ENCODE data around the gene MMP11. TPM values are rescaled to one million over a fixed set of nuclear protein-coding genes. Genes with fewer than 3 reads are reported as not detected.

The MMP11 gene
- total RNA-seq, 1 experiment from 2014 or later, result 7.4 TPM

DNA sequence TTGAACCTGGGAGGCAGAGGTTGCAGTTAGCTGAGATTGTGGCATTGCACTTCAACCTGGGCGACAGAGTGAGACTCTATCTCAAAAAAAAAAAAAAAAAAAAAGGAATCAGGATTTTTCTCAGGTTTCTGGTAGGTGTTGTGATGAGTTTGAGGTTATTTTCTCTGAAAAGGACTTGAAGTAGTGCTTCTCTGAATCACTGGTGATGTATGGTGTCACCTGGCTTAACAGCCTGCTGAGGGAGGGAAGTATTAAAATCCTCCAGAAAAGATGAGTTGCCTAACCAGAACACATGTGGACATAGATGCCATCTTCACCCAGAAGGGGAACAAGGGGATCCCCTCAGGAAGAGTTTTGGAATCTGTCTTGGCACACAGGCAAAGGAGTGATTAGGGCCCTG, 34.2 kb downstream of the MMP11 start:
- peaks cover 32 to 35% of the 10 kb centered on the region in 2 experiments for H3K36me3 ChIP-seq (ENCODE audit: control insufficient read depth in 1 of 2, insufficient read depth in 2 of 2, low read length in 2 of 2)
- TF ChIP-seq POLR2AphosphoS5 (IDR thresholded peaks at IDR 0.05; ENCODE audit: low read depth, low read length), result no peak
- TF ChIP-seq EZH2phosphoT487 (IDR thresholded peaks at IDR 0.05; ENCODE audit: borderline replicate concordance), result no peak
- TF ChIP-seq, protein P1, sequence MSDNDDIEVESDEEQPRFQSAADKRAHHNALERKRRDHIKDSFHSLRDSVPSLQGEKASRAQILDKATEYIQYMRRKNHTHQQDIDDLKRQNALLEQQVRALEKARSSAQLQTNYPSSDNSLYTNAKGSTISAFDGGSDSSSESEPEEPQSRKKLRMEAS (IDR thresholded peaks at IDR 0.05), result no peak
- TF ChIP-seq POLR2A (IDR thresholded peaks at IDR 0.05; ENCODE audit: borderline replicate concordance, extremely low read depth, insufficient read depth, insufficient read length), result no peak
- TF ChIP-seq, protein P2, sequence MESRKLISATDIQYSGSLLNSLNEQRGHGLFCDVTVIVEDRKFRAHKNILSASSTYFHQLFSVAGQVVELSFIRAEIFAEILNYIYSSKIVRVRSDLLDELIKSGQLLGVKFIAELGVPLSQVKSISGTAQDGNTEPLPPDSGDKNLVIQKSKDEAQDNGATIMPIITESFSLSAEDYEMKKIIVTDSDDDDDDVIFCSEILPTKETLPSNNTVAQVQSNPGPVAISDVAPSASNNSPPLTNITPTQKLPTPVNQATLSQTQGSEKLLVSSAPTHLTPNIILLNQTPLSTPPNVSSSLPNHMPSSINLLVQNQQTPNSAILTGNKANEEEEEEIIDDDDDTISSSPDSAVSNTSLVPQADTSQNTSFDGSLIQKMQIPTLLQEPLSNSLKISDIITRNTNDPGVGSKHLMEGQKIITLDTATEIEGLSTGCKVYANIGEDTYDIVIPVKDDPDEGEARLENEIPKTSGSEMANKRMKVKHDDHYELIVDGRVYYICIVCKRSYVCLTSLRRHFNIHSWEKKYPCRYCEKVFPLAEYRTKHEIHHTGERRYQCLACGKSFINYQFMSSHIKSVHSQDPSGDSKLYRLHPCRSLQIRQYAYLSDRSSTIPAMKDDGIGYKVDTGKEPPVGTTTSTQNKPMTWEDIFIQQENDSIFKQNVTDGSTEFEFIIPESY (IDR thresholded peaks at IDR 0.05; ENCODE audit: extremely low read depth, insufficient replicate concordance, low read length), result no peak
- no peak overlapping the region for H2AFZ ChIP-seq (ENCODE audit: low read depth, low read length, poor library complexity, severe bottlenecking)
- ATAC-seq (no peak), DNase-seq (ENCODE audit: low read depth, low spot score) (no peak)
- H4K20me1 ChIP-seq (ENCODE audit: insufficient read depth), result no peaks in the 10 kb centered on the region
- POLR2A ChIA-PET, result no interaction called here
- no TSS peak for BruUV-seq (replicated peaks)
- no peak overlapping the region for H3K4me3 ChIP-seq (replicated peaks in 1 of 2; ENCODE audit: low read depth in 1 of 2, low read length in 2 of 2)
- RAD21 ChIA-PET (ENCODE audit: low non-redundant PET in 1 of 2, low total read pairs in 2 of 2, uncharacterized antibody in 2 of 2, unreplicated experiment in 2 of 2), result no interaction called here
- no peak overlapping the region for H3K9ac ChIP-seq (ENCODE audit: low read length)
- no peaks in the 10 kb centered on the region for H3K9me3 ChIP-seq (ENCODE audit: control insufficient read depth in 1 of 2, insufficient read depth in 1 of 2, low read depth in 1 of 2, low read length in 2 of 2)
- CTCF ChIA-PET, result no interaction called here
- no peaks in the 10 kb centered on the region for H3K9me2 ChIP-seq (ENCODE audit: insufficient read depth)
- no peaks in the 10 kb centered on the region for H3K79me2 ChIP-seq (ENCODE audit: insufficient read depth, low read length)
- H3K27me3 ChIP-seq (ENCODE audit: insufficient read depth, low read length), result no peaks in the 10 kb centered on the region
- no peak overlapping the region for H3K27ac ChIP-seq (ENCODE audit: low read depth, low read length)
- intact Hi-C loops (cut with micrococcal nuclease), result no loop called here
- H3K4me1 ChIP-seq (ENCODE audit: control insufficient read depth in 1 of 2, insufficient read depth in 2 of 2, low read length in 2 of 2), result no peaks in the 10 kb centered on the region
- H3K4me2 ChIP-seq (ENCODE audit: low read length), result no peak overlapping the region

DNA sequence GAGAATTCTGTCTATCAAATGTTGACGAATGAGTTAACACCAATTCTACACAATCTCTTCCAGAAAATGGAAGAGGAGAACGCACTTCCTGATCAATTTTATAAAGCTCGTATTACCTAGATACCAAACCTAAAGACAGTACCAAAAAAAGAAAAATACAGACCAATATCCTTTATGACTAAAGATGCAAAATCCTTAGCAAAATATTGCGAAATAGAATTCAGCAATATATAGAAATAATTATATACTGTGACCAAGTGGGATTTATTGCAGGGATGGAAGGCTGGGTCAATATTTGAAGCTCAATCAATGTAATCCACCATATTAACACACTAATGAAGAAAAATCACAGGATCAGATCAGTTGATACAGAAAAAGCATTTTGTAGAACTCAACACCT, 39.7 kb downstream of the MMP11 start:
- DNase-seq (ENCODE audit: low read depth, low spot score), result no peak
- Histone ChIP-seq H3K36me3 (ENCODE audit: control insufficient read depth in 1 of 2, insufficient read depth in 2 of 2, low read length in 2 of 2) (peaks cover 8 to 13% of the 10 kb centered on the region in 2 experiments; a peak in 3 of 4 replicates), H3K4me2 (ENCODE audit: low read length) (no peak overlapping the region), H3K27me3 (ENCODE audit: insufficient read depth, low read length) (no peaks in the 10 kb centered on the region), H3K27ac (ENCODE audit: low read depth, low read length) (no peak overlapping the region), H3K4me3 (replicated peaks in 1 of 2; ENCODE audit: low read depth in 1 of 2, low read length in 2 of 2) (no peak overlapping the region), H3K9ac (ENCODE audit: low read length) (no peak overlapping the region), H3K4me1 (ENCODE audit: control insufficient read depth in 1 of 2, insufficient read depth in 2 of 2, low read length in 2 of 2) (no peaks in the 10 kb centered on the region), H2AFZ (ENCODE audit: low read depth, low read length, poor library complexity, severe bottlenecking) (no peak overlapping the region), H3K9me3 (ENCODE audit: control insufficient read depth in 1 of 2, insufficient read depth in 1 of 2, low read depth in 1 of 2, low read length in 2 of 2) (no peaks in the 10 kb centered on the region), H4K20me1 (ENCODE audit: insufficient read depth) (no peaks in the 10 kb centered on the region), H3K9me2 (ENCODE audit: insufficient read depth) (no peaks in the 10 kb centered on the region), H3K79me2 (ENCODE audit: insufficient read depth, low read length) (no peaks in the 10 kb centered on the region)
- RAD21 ChIA-PET (ENCODE audit: low non-redundant PET in 1 of 2, low total read pairs in 2 of 2, uncharacterized antibody in 2 of 2, unreplicated experiment in 2 of 2), result no interaction called here
- no peak for ATAC-seq
- intact Hi-C loops (cut with micrococcal nuclease), result no loop called here
- CTCF ChIA-PET, result no interaction called here
- BruUV-seq (replicated peaks), result no TSS peak
- POLR2A ChIA-PET, result no interaction called here
- TF ChIP-seq, protein P1 (IDR thresholded peaks at IDR 0.05), result no peak
- TF ChIP-seq, protein P3, sequence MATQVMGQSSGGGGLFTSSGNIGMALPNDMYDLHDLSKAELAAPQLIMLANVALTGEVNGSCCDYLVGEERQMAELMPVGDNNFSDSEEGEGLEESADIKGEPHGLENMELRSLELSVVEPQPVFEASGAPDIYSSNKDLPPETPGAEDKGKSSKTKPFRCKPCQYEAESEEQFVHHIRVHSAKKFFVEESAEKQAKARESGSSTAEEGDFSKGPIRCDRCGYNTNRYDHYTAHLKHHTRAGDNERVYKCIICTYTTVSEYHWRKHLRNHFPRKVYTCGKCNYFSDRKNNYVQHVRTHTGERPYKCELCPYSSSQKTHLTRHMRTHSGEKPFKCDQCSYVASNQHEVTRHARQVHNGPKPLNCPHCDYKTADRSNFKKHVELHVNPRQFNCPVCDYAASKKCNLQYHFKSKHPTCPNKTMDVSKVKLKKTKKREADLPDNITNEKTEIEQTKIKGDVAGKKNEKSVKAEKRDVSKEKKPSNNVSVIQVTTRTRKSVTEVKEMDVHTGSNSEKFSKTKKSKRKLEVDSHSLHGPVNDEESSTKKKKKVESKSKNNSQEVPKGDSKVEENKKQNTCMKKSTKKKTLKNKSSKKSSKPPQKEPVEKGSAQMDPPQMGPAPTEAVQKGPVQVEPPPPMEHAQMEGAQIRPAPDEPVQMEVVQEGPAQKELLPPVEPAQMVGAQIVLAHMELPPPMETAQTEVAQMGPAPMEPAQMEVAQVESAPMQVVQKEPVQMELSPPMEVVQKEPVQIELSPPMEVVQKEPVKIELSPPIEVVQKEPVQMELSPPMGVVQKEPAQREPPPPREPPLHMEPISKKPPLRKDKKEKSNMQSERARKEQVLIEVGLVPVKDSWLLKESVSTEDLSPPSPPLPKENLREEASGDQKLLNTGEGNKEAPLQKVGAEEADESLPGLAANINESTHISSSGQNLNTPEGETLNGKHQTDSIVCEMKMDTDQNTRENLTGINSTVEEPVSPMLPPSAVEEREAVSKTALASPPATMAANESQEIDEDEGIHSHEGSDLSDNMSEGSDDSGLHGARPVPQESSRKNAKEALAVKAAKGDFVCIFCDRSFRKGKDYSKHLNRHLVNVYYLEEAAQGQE (IDR thresholded peaks at IDR 0.05; ENCODE audit: low read depth), result no peak
- TF ChIP-seq SP1 (IDR thresholded peaks at IDR 0.05; ENCODE audit: low read depth) (no peak), SIN3A (IDR thresholded peaks at IDR 0.05; ENCODE audit: low read depth) (no peak), FOSL1 (IDR thresholded peaks at IDR 0.05; ENCODE audit: low read depth) (no peak), EGR1 (IDR thresholded peaks at IDR 0.05; ENCODE audit: low read depth) (no peak), JUND (IDR thresholded peaks at IDR 0.05) (no peak), CEBPB (IDR thresholded peaks at IDR 0.05; ENCODE audit: low read depth) (no peak), EZH2phosphoT487 (IDR thresholded peaks at IDR 0.05; ENCODE audit: borderline replicate concordance) (no peak), EZH2 (IDR thresholded peaks at IDR 0.05) (no peak)

Measured in HCT116 (cell line).